Panc1 (cell line): ENCODE results near the gene RIMKLB. TPM values are rescaled to one million over a fixed set of nuclear protein-coding genes. Genes with fewer than 3 reads are reported as not detected.

Experiments used
- ATAC-seq: fragments of 200-7000 bp; cut with Tn5 transposase; 2 replicates; pipeline ENCODE4 v1.9.1; 2020; ENCODE audit warnings: mild to moderate bottlenecking, moderate library complexity
- BruUV-seq: library from RNA; stranded (reverse); fragments of 400-500 nt; replicated peaks from 2 replicates; lab custom pipeline; 2021; lab: Mats Ljungman, UMichigan
- CTCF ChIA-PET: fragments of 300-600 bp; sonication (Branson Sonifier 250); formaldehyde crosslinking; loops from one replicate; lab custom pipeline; 2022; ENCODE audit warnings: antibody characterized with exemption; lab: Charles Lee
- POLR2A ChIA-PET: fragments of 300-600 bp; sonication (Branson Sonifier 250); formaldehyde crosslinking; loops from one replicate; lab custom pipeline; 2022; ENCODE audit warnings: antibody characterized with exemption; lab: Charles Lee
- DNase-seq: peaks from one replicate; pipeline ENCODE4 v3.0.0-alpha.2; 2010; ENCODE audit warnings: low read depth, low spot score
- H3K27ac ChIP-seq: 2 replicates; pipeline ENCODE4 v1.5.1; 2011; ENCODE audit warnings: mild to moderate bottlenecking, low read length, inconsistent platforms
- H3K27me3 ChIP-seq: fragments of 200-500 bp; sonication (Bioruptor generic); 2 replicates; pipeline ENCODE4 v1.6.0; 2014; ENCODE audit warnings: low read length, inconsistent platforms; ENCODE audit not compliant: control insufficient read depth, insufficient read depth
- H3K36me3 ChIP-seq: fragments of 200-500 bp; sonication (Bioruptor generic); 2 replicates; pipeline ENCODE4 v1.5.1; 2014; ENCODE audit warnings: inconsistent platforms, mild to moderate bottlenecking, low read length, moderate library complexity; ENCODE audit not compliant: control insufficient read depth, insufficient read depth
- H3K4me1 ChIP-seq: 2 replicates; pipeline ENCODE4 v1.5.1; 2011; ENCODE audit warnings: inconsistent platforms, mild to moderate bottlenecking, low read length, moderate library complexity; ENCODE audit not compliant: control insufficient read depth, insufficient read depth
- H3K4me3 ChIP-seq, 2 experiments: 2 replicates each; pipeline ENCODE4 v1.5.1; 2011 to 2012; ENCODE audit warnings: low read depth in 2 of 2, low read length in 2 of 2, mild to moderate bottlenecking in 2 of 2, inconsistent platforms in 1 of 2, moderate library complexity in 1 of 2
- H3K9me3 ChIP-seq: fragments of 200-500 bp; sonication (Bioruptor generic); 2 replicates; pipeline ENCODE4 v1.5.1; 2014; ENCODE audit warnings: low read depth, mild to moderate bottlenecking, inconsistent platforms, low read length, moderate library complexity; ENCODE audit not compliant: control insufficient read depth, insufficient read depth
- POLR2AphosphoS5 ChIP-seq: IDR thresholded peaks from 2 replicates; pipeline ENCODE4 v1.6.1; 2012; ENCODE audit warnings: mild to moderate bottlenecking, low read depth, low read length, moderate library complexity
- SIN3A ChIP-seq: IDR thresholded peaks from 2 replicates; pipeline ENCODE4 v1.6.1; 2012; ENCODE audit warnings: low read depth, mild to moderate bottlenecking, low read length, moderate library complexity, borderline replicate concordance; ENCODE audit not compliant: insufficient read depth
- TCF7L2 ChIP-seq: IDR thresholded peaks from 2 replicates; pipeline ENCODE4 v1.6.1; 2011; ENCODE audit warnings: mild to moderate bottlenecking, low read depth, low read length, inconsistent platforms
- in situ Hi-C: cut with HindIII; loops from 2 replicates; pipeline ENCODE4 v1.10.0; 2016; ENCODE audit warnings: low sequenced_read_pairs, low pct_unique_long_range_greater_than_20kb
- intact Hi-C: fragments of 100-400 bp; cut with micrococcal nuclease; formaldehyde crosslinking; loops from one replicate; pipeline ENCODE4 v1.10.0; 2022; ENCODE audit not compliant: unreplicated experiment
- total RNA-seq: library from RNA; stranded (reverse); gene quantifications from one replicate; pipeline ENCODE4 v1.2.1, GENCODE V29; 2021; ENCODE audit not compliant: unreplicated experiment
- TF ChIP-seq, protein P1 (sequence below): fragments of 450-650 bp; IDR thresholded peaks from 2 replicates; pipeline ENCODE4 v1.5.1; 2017; ENCODE audit warnings: mild to moderate bottlenecking
- TF ChIP-seq, protein P2 (sequence below), 2 experiments: IDR thresholded peaks; 2 replicates each; pipeline ENCODE4 v1.6.1; 2011 to 2012; ENCODE audit warnings: low read depth in 2 of 2, control low read depth in 1 of 2, low read length in 1 of 2, mild to moderate bottlenecking in 1 of 2, moderate library complexity in 1 of 2; ENCODE audit not compliant: insufficient read depth in 1 of 2

Gene RIMKLB
- total RNA-seq, 1 experiment from 2014 or later: 17.1 TPM

DNA sequence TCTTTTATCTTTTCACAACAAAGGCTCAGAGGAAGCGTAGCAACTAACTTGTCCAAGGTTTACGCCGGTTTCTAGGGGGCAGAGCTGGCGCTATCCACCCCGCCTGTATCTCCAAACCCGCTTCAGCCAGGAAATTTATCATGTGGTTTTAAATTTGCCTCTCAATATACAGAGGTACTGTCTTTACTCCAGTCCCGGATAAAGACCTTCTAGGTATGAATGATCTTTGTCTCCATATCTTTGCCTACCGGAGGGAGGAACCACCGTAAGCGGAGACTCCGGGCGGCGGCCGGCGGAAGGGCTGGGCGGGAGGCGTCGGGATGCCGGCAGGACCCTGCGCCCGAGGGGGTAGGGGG is 693 bp upstream of the RIMKLB start:
- ChIA-PET POLR2A (no interaction called here), CTCF (no interaction called here)
- H3K4me1 ChIP-seq: peaks cover 5% of the 10 kb centered on the region; the same call in 1 of the 2 replicates
- peak overlapping the region; percentile 75 for H3K27ac ChIP-seq
- TF ChIP-seq, protein P1, sequence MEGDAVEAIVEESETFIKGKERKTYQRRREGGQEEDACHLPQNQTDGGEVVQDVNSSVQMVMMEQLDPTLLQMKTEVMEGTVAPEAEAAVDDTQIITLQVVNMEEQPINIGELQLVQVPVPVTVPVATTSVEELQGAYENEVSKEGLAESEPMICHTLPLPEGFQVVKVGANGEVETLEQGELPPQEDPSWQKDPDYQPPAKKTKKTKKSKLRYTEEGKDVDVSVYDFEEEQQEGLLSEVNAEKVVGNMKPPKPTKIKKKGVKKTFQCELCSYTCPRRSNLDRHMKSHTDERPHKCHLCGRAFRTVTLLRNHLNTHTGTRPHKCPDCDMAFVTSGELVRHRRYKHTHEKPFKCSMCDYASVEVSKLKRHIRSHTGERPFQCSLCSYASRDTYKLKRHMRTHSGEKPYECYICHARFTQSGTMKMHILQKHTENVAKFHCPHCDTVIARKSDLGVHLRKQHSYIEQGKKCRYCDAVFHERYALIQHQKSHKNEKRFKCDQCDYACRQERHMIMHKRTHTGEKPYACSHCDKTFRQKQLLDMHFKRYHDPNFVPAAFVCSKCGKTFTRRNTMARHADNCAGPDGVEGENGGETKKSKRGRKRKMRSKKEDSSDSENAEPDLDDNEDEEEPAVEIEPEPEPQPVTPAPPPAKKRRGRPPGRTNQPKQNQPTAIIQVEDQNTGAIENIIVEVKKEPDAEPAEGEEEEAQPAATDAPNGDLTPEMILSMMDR: no peak
- no peak for TF ChIP-seq SIN3A
- TF ChIP-seq POLR2AphosphoS5: no peak
- TF ChIP-seq TCF7L2: no peak
- TF ChIP-seq, protein P2, sequence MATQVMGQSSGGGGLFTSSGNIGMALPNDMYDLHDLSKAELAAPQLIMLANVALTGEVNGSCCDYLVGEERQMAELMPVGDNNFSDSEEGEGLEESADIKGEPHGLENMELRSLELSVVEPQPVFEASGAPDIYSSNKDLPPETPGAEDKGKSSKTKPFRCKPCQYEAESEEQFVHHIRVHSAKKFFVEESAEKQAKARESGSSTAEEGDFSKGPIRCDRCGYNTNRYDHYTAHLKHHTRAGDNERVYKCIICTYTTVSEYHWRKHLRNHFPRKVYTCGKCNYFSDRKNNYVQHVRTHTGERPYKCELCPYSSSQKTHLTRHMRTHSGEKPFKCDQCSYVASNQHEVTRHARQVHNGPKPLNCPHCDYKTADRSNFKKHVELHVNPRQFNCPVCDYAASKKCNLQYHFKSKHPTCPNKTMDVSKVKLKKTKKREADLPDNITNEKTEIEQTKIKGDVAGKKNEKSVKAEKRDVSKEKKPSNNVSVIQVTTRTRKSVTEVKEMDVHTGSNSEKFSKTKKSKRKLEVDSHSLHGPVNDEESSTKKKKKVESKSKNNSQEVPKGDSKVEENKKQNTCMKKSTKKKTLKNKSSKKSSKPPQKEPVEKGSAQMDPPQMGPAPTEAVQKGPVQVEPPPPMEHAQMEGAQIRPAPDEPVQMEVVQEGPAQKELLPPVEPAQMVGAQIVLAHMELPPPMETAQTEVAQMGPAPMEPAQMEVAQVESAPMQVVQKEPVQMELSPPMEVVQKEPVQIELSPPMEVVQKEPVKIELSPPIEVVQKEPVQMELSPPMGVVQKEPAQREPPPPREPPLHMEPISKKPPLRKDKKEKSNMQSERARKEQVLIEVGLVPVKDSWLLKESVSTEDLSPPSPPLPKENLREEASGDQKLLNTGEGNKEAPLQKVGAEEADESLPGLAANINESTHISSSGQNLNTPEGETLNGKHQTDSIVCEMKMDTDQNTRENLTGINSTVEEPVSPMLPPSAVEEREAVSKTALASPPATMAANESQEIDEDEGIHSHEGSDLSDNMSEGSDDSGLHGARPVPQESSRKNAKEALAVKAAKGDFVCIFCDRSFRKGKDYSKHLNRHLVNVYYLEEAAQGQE (IDR thresholded peaks at IDR 0.05; ENCODE audit: insufficient read depth in 1 of 2, low read depth in 2 of 2, low read length in 1 of 2): no peak
- BruUV-seq: no TSS peak
- H3K9me3 ChIP-seq: no peaks in the 10 kb centered on the region
- H3K36me3 ChIP-seq: no peaks in the 10 kb centered on the region; the same call in 1 of the 2 replicates
- peak; percentile 20 for ATAC-seq
- peak overlapping the region; percentile 73 to 77 for H3K4me3 ChIP-seq
- in situ Hi-C loops: no loop called here
- no peaks in the 10 kb centered on the region for H3K27me3 ChIP-seq
- no peak for DNase-seq
- intact Hi-C loops: no loop called here

DNA sequence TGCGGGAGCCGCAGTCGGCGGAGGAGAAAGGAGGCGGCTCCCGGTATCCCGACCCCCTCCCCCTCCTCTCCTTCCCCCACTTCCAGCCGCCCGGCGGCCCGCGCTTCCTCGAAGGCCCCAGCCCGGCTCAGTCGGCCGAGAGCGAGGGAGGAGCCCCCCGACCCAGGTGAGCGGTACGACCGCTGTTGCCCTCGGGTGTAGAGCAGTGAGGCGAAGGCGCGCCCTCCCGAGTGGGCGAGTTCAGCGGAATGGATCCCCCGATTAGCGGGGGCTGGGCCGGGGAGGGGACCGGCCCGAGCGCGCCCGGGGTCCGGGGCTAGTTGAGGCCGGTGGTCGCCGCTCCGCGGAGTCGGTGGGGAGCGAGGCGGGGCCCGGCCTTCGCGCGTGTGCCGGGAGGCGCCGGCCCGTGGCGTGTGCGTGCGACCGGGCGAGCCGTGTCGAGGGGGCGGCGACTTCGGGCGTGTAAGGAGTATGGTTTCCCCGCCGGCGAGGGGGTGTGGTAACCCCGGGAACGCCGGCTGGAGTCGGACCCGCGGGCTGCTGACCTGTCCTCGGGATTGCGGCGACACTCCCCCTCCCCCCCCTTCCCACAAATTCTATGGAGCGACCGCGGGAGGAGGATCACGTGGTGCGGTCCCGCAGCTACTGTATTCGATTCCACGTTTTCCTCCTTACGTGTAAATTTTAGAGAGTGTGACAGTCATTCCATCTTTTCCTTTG is 501 bp downstream of the RIMKLB start:
- TF ChIP-seq TCF7L2 (no peak), SIN3A (0 out of 2 replicates have a peak, but pooled peaks have one; percentile 40)
- in situ Hi-C loops: no loop called here
- ChIA-PET POLR2A (no interaction called here), CTCF (interaction anchor here (0.6 kb wide), 1 partner anchor 272 kb away, joined by 3 read pairs; no protein-coding TSS in a partner anchor)
- Histone ChIP-seq H3K27ac (peak overlapping the region; percentile 63), H3K36me3 (no peaks in the 10 kb centered on the region; the same call in 1 of the 2 replicates), H3K4me3 (peak overlapping the region; percentile 64 to 73), H3K9me3 (no peaks in the 10 kb centered on the region), H3K27me3 (no peaks in the 10 kb centered on the region), H3K4me1 (peaks cover 5% of the 10 kb centered on the region; the same call in 1 of the 2 replicates)
- intact Hi-C loops: no loop called here
- DNase-seq (no peak), ATAC-seq (peak; percentile 71)
- no TSS peak for BruUV-seq

DNA sequence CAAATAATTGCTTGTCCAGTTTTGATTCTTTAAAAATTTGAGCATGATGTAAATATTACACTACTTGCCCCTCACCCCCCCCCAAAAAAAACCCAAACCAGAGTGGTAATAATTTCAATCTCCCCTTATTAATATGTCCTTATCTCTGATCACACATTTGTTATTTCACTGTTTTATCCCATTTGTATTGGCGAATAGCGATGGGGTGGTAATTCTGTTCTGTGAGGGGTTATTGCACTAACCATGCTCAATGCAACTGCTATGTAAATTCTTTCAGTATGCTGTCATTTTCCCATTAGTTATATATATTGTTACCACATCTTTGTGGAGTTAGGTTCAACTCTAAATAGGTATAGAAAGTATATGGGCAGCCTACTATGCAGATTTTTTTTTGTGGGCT is 1.1 kb downstream of the RIMKLB start:
- H3K27me3 ChIP-seq: no peaks in the 10 kb centered on the region
- CTCF ChIA-PET: no interaction called here
- TSS peak; percentile 55 for BruUV-seq
- DNase-seq (no peak), ATAC-seq (no peak)
- in situ Hi-C loops (no loop called here), intact Hi-C loops (no loop called here)
- POLR2A ChIA-PET: no interaction called here
- peaks cover 5% of the 10 kb centered on the region; the same call in 1 of the 2 replicates for H3K4me1 ChIP-seq
- peak overlapping the region; percentile 63; the same call in 1 of the 2 replicates for H3K27ac ChIP-seq
- no peaks in the 10 kb centered on the region; the same call in 1 of the 2 replicates for H3K36me3 ChIP-seq
- peak overlapping the region; percentile 64 to 73 for H3K4me3 ChIP-seq
- no peak for TF ChIP-seq TCF7L2
- TF ChIP-seq SIN3A: no peak
- TF ChIP-seq POLR2AphosphoS5: no peak
- TF ChIP-seq, protein P1: no peak
- TF ChIP-seq, protein P2 (IDR thresholded peaks at IDR 0.05; ENCODE audit: insufficient read depth in 1 of 2, low read depth in 2 of 2, low read length in 1 of 2): no peak
- H3K9me3 ChIP-seq: no peaks in the 10 kb centered on the region
